Psoas muscle (tissue), 8 donors: ENCODE measurements around the gene ENG. TPM values are rescaled to one million over a fixed set of nuclear protein-coding genes. Genes with fewer than 3 reads are reported as not detected.
"Not testable (repeated sequence)": the region's sequence is repeated elsewhere in the genome, so short reads cannot be mapped to it uniquely, and the experiment has no call there.

Experiments used
- ATAC-seq, 4 donors: fragments of 200-7000 bp; cut with Tn5 transposase; one replicate each; pipeline ENCODE4 v1.9.1; 2020; ENCODE audit warnings: moderate library complexity in 3 of 4, mild to moderate bottlenecking in 2 of 4
- DNase-seq, 2 donors: peaks; one replicate each; pipeline ENCODE4 v3.0.0-alpha.2; 2020
- H3K27ac ChIP-seq: fragments of 200-600 bp; one replicate; pipeline ENCODE4 v1.8.0; 2022
- H3K27me3 ChIP-seq, 3 donors: fragments of 200-600 bp in 1 of 3; one replicate each; pipeline versions ENCODE4 v1.6.1 to v1.8.0; 2013 to 2022; ENCODE audit warnings: low read length in 2 of 3, mild to moderate bottlenecking in 2 of 3, moderate library complexity in 1 of 3; ENCODE audit not compliant: insufficient read depth in 3 of 3
- H3K36me3 ChIP-seq, 2 donors: fragments of 200-600 bp in 1 of 2; one replicate each; pipeline versions ENCODE4 v1.6.1 to v1.8.0; 2013 to 2022; ENCODE audit warnings: low read depth in 1 of 2, mild to moderate bottlenecking in 1 of 2, moderate library complexity in 1 of 2; ENCODE audit not compliant: insufficient read depth in 1 of 2
- H3K4me1 ChIP-seq: fragments of 200-600 bp; one replicate; pipeline ENCODE4 v1.8.0; 2022
- H3K4me3 ChIP-seq: fragments of 200-600 bp; one replicate; pipeline ENCODE4 v1.8.0; 2022; ENCODE audit warnings: mild to moderate bottlenecking
- H3K9me3 ChIP-seq: fragments of 200-600 bp; one replicate; pipeline ENCODE4 v1.8.0; 2022
- CTCF ChIP-seq: fragments of 200-600 bp; IDR thresholded peaks from one replicate; pipeline ENCODE4 v1.8.0; 2022; ENCODE audit warnings: antibody characterized with exemption
- WGBS, 3 donors: extraction: QIAGEN DNeasy Blood & Tissue Kit; methylation state at CpG; one replicate each; pipeline versions ENCODE4 v1.1.6 to v1.1.7; 2013; 5-methylcytosine and 5-hydroxymethylcytosine counted together
- intact Hi-C, 2 donors: fragments of 100-400 bp; cut with DNase I; formaldehyde crosslinking; loops; one replicate each; pipeline versions ENCODE4 v1.11.0 to v1.14.2; 2022
- polyA plus RNA-seq, 3 donors: library from polyadenylated mRNA; stranded (reverse); fragments of 200-250 nt; gene quantifications; one replicate each; pipeline ENCODE4 v1.2.3, GENCODE V29; 2013
- total RNA-seq, 4 donors: library from RNA; stranded (reverse); fragmentation: NEBNext Ultra II Directional in 2 of 4; extraction: Animal tissue kit (Norgen Biotek cat#: 25700) in 2 of 4; gene quantifications; one replicate each; pipeline versions ENCODE4 v1.2.1 to v1.2.4, GENCODE V29; 2021 to 2023
- donor health status: healthy with polysubstance abuse.
- donor health status: DM: no; HTN: no; CAD: no; lungs with moderate emphysema.
- donor health status: Bipolar disorder and iron deficiency.
- donor health status: healthy.
- donor health status: DM: yes; HTN: yes; CAD: no.
- donor health status: DM: no; HTN: no; CAD: no.
- donor health status: DM: no; HTN: no; CAD: no.
- donor health status: DM: yes; HTN: yes; CAD: no.

The ENG gene
- total and polyA plus RNA-seq, 7 donors = 22.1 to 80.4 (median 38.6) TPM

GRCh38 chr9:127848756-127849504 is 5.5 kb downstream of the ENG start:
- 86 to 88% (median 87%) methylated on average over 10 of the region's 10 CpGs for WGBS, 3 donors
- Histone ChIP-seq H3K27me3 (no peaks in the 10 kb centered on the region), H3K36me3 (peaks cover 0 to 10% of the 10 kb centered on the region in 2 donors), H3K4me3 (peak overlapping the region; percentile 74), H3K4me1 (peaks cover 8% of the 10 kb centered on the region), H3K27ac (peak overlapping the region; percentile 51), H3K9me3 (no peaks in the 10 kb centered on the region)
- no peak for TF ChIP-seq CTCF
- intact Hi-C loops = no loop called here
- no peak for ATAC-seq
- DNase-seq = no peak

GRCh38 chr9:127847833-127848755 is 6.4 kb downstream of the ENG start:
- DNase-seq = no peak
- intact Hi-C loops = no loop called here
- H3K9me3 ChIP-seq = no peaks in the 10 kb centered on the region
- WGBS, 3 donors = 76 to 77% (median 76%) methylated on average over 12 of the region's 12 CpGs
- no peak overlapping the region for H3K27ac ChIP-seq
- ATAC-seq = no peak
- no peak for TF ChIP-seq CTCF
- H3K27me3 ChIP-seq = no peaks in the 10 kb centered on the region
- peaks cover 0 to 13% of the 10 kb centered on the region in 2 donors for H3K36me3 ChIP-seq
- H3K4me1 ChIP-seq = peaks cover 6% of the 10 kb centered on the region
- peak overlapping the region; percentile 74 for H3K4me3 ChIP-seq

- Histone ChIP-seq H3K4me3 (peak overlapping the region; percentile 74), H3K27ac (peak overlapping the region; percentile 62), H3K4me1 (peaks cover 6% of the 10 kb centered on the region), H3K36me3 (peaks cover 0 to 18% of the 10 kb centered on the region in 2 donors), H3K27me3 (no peaks in the 10 kb centered on the region), H3K9me3 (no peaks in the 10 kb centered on the region)
- no peak for TF ChIP-seq CTCF
- 26 to 44% (median 35%) methylated on average over 6 of the region's 6 CpGs for WGBS, 3 donors
- ATAC-seq (peak; percentile 46 to 71 (median 48)), DNase-seq (no peak)
- intact Hi-C loops = no loop called here
Measured at GRCh38 chr9:127847178-127847510, 7.3 kb downstream of the ENG start.

- WGBS, 3 donors = 49 to 65% (median 57%) methylated on average over 17 to 18 of the region's 18 CpGs
Measured at GRCh38 chr9:127846443-127847177, 7.8 kb downstream of the ENG start.

GRCh38 chr9:127845619-127846018 is 8.8 kb downstream of the ENG start:
- peak overlapping the region; percentile 74 for H3K4me3 ChIP-seq
- DNase-seq, H3K27me3 ChIP-seq, ATAC-seq, H3K4me1 ChIP-seq, intact Hi-C loops, H3K9me3 ChIP-seq: not testable (repeated sequence)
- WGBS, 3 donors = 96 to 100% (median 98%) methylated on average over 4 of the region's 4 CpGs
- H3K27ac ChIP-seq = peak overlapping the region; percentile 62
- peaks cover 0 to 24% of the 10 kb centered on the region in 2 donors for H3K36me3 ChIP-seq

More at GRCh38 chr9:127846443-127847177, 7.8 kb downstream of the ENG start:
- peak overlapping the region; percentile 62 for H3K27ac ChIP-seq
- H3K27me3 ChIP-seq = no peaks in the 10 kb centered on the region
- no peak for TF ChIP-seq CTCF
- peak overlapping the region; percentile 74 for H3K4me3 ChIP-seq
- H3K9me3 ChIP-seq = no peaks in the 10 kb centered on the region
- H3K36me3 ChIP-seq = peaks cover 0 to 20% of the 10 kb centered on the region in 2 donors
- H3K4me1 ChIP-seq = peaks cover 6% of the 10 kb centered on the region
- intact Hi-C loops = no loop called here
- ATAC-seq (peak; percentile 13 to 48 (median 22)), DNase-seq (peak in 1 of 2 donors; percentile 48)
